ENCODE data around the gene NFKB1. TPM values are rescaled to one million over a fixed set of nuclear protein-coding genes. Genes with fewer than 3 reads are reported as not detected.

The NFKB1 gene
- total and polyA plus RNA-seq, 2 donors (not counting 1 experiment from before 2014, with no cell fraction given): 32.0 to 88.1 TPM

- Histone ChIP-seq H3K4me2 (replicated peaks; ENCODE audit: low read depth, low read length, poor library complexity, severe bottlenecking) (peak overlapping the region; percentile 93), H4K20me1 (ENCODE audit: control insufficient read depth, insufficient read depth, low read length, poor library complexity, severe bottlenecking) (peaks cover 62% of the 10 kb centered on the region), H3K4me1 (ENCODE audit: control insufficient read depth in 2 of 2, insufficient read depth in 2 of 2, low read length in 2 of 2) (peaks cover 20 to 40% of the 10 kb centered on the region in 2 donors), H3K36me3 (replicated peaks in 1 of 2; ENCODE audit: control extremely low read depth in 1 of 2, control insufficient read depth in 1 of 2, extremely low read depth in 1 of 2, insufficient read depth in 2 of 2, low read length in 1 of 2) (no peaks in the 10 kb centered on the region), H3K9me3 (ENCODE audit: control extremely low read depth in 1 of 3, control insufficient read depth in 2 of 3, insufficient read depth in 1 of 3, low read length in 2 of 3) (no peaks in the 10 kb centered on the region), H3K79me2 (ENCODE audit: control insufficient read depth, insufficient read depth, low read length) (peaks cover 66% of the 10 kb centered on the region), H3K27ac (ENCODE audit: low read length in 2 of 2) (peak overlapping the region; percentile 99), H3K27me3 (replicated peaks in 1 of 4; ENCODE audit: control extremely low read depth in 1 of 4, control insufficient read depth in 3 of 4, insufficient read depth in 4 of 4, low read length in 3 of 4) (no peaks in the 10 kb centered on the region), H3K4me3 (ENCODE audit: control extremely low read depth in 1 of 5, extremely low read depth in 1 of 5, insufficient read depth in 1 of 5, low read depth in 2 of 5, low read length in 4 of 5) (peak overlapping the region in 4 of 5 experiments; percentile 40 to 99 (median 92)), H3K9ac (ENCODE audit: low read length) (peak overlapping the region; percentile 95), H2AFZ (ENCODE audit: insufficient read depth, low read depth, low read length, poor library complexity, severe bottlenecking) (no peak overlapping the region)
- CTCF ChIA-PET: no interaction called here
- Mint-ChIP-seq H3K27ac (peak overlapping the region; percentile 86), H3K27me3 (no peaks in the 10 kb centered on the region), H3K4me3 (peak overlapping the region; percentile 98), H3K4me1 (peaks cover 49% of the 10 kb centered on the region), H3K9me3 (ENCODE audit: insufficient read depth) (no peaks in the 10 kb centered on the region)
- intact Hi-C loops (cut with micrococcal nuclease): loop anchor here (2.0 to 5.0 kb wide), 9 partner anchors 34 to 1156 kb away; partner anchors contain the start of genes BDH2, CISD2, PPP3CA and SLC39A8
- TF ChIP-seq, protein P1, sequence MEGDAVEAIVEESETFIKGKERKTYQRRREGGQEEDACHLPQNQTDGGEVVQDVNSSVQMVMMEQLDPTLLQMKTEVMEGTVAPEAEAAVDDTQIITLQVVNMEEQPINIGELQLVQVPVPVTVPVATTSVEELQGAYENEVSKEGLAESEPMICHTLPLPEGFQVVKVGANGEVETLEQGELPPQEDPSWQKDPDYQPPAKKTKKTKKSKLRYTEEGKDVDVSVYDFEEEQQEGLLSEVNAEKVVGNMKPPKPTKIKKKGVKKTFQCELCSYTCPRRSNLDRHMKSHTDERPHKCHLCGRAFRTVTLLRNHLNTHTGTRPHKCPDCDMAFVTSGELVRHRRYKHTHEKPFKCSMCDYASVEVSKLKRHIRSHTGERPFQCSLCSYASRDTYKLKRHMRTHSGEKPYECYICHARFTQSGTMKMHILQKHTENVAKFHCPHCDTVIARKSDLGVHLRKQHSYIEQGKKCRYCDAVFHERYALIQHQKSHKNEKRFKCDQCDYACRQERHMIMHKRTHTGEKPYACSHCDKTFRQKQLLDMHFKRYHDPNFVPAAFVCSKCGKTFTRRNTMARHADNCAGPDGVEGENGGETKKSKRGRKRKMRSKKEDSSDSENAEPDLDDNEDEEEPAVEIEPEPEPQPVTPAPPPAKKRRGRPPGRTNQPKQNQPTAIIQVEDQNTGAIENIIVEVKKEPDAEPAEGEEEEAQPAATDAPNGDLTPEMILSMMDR (IDR thresholded peaks at IDR 0.05): no peak
- no peak for TF ChIP-seq EZH2 (IDR thresholded peaks at IDR 0.05; ENCODE audit: borderline replicate concordance, insufficient read depth, low read depth, low read length, poor library complexity, severe bottlenecking)
- ATAC-seq (ENCODE audit: low read depth): no peak
- POLR2A ChIA-PET: no interaction called here
- no CpG with 5 or more reads among the region's 3 CpGs for WGBS (ENCODE audit: insufficient coverage)
- DNase-seq: peak; percentile 28
These were observed 2.2 kb downstream of the NFKB1 start for GRCh38 chr4:102503301-102503746.

All from B cell (primary cell).